ENCODE measurements around the gene DNER.

Gene DNER

DNA sequence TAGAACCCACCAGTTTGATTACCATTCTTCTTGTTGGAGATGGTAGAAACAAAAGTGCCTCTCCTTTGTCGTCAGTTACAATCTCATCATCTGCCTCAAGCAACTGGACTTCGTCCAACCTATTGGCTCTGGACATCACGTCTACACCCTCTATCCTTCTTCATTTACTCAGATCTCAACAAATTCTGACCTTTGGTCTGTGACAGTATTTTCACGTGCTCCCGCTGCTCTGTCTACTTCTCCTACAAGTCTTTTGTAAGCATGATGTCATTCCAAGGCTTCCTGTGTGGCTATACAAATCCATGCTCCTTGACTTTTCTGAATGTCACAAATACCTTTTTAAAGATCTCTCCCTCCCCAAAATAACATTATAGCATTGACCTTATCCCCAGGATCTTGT, 400.2 kb downstream of the DNER start:
- H3K4me3 ChIP-seq (ENCODE audit: low read depth, low read length), result no peak overlapping the region
- in situ Hi-C loops (cut with HindIII; ENCODE audit: low sequenced_read_pairs), result no loop called here
- TF ChIP-seq, protein P1, sequence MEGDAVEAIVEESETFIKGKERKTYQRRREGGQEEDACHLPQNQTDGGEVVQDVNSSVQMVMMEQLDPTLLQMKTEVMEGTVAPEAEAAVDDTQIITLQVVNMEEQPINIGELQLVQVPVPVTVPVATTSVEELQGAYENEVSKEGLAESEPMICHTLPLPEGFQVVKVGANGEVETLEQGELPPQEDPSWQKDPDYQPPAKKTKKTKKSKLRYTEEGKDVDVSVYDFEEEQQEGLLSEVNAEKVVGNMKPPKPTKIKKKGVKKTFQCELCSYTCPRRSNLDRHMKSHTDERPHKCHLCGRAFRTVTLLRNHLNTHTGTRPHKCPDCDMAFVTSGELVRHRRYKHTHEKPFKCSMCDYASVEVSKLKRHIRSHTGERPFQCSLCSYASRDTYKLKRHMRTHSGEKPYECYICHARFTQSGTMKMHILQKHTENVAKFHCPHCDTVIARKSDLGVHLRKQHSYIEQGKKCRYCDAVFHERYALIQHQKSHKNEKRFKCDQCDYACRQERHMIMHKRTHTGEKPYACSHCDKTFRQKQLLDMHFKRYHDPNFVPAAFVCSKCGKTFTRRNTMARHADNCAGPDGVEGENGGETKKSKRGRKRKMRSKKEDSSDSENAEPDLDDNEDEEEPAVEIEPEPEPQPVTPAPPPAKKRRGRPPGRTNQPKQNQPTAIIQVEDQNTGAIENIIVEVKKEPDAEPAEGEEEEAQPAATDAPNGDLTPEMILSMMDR (IDR thresholded peaks at IDR 0.05; ENCODE audit: low read depth, low read length, missing control alignments), result no peak
- no peak for DNase-seq (ENCODE audit: low read depth)

DNA sequence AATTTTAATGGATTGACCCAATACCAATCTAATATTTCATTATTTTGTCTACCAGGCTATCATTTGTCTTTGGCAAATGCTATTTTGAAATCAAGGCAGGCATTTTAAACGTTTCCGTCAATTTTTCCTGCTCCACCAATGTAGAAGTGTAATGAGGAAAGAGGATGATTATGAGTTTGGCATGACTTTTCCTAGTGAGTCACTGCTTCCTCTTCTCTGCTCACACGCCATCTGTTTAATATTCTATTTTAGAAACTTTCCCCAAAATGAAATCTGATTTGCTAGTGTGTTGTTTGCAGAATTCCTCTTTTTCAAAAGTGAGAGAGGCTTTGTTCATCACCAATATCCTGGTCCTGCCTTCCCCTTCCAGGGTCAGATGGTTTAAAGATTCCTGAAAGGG, 400.8 kb downstream of the DNER start:
- in situ Hi-C loops (cut with HindIII; ENCODE audit: low sequenced_read_pairs), result no loop called here
- no peak for DNase-seq (ENCODE audit: low read depth)
- no peak overlapping the region for H3K4me3 ChIP-seq (ENCODE audit: low read depth, low read length)
- TF ChIP-seq, protein P1 (IDR thresholded peaks at IDR 0.05; ENCODE audit: low read depth, low read length, missing control alignments), result no peak

Measured in astrocyte of the cerebellum (primary cell).